Measurements from ENCODE around the gene DNAJB14. TPM values are rescaled to one million over a fixed set of nuclear protein-coding genes. Genes with fewer than 3 reads are reported as not detected.

Gene DNAJB14
- total RNA-seq, 1 experiment from 2014 or later: 41.5 TPM

GRCh38 chr4:99848591-99849001 is 97.8 kb downstream of the DNAJB14 start:
- ChIA-PET CTCF (no interaction called here), POLR2A (no interaction called here)
- Histone ChIP-seq H3K9me3 (ENCODE audit: control insufficient read depth, insufficient read depth, low read depth, low read length) (no peaks in the 10 kb centered on the region), H3K27ac (ENCODE audit: low read length) (no peak overlapping the region), H3K4me3 (ENCODE audit: low read depth in 2 of 2, low read length in 2 of 2) (no peak overlapping the region), H3K4me1 (ENCODE audit: control insufficient read depth, insufficient read depth, low read length) (no peaks in the 10 kb centered on the region), H3K36me3 (ENCODE audit: control insufficient read depth, insufficient read depth, low read length) (no peaks in the 10 kb centered on the region), H3K27me3 (ENCODE audit: control insufficient read depth, insufficient read depth, low read length) (no peaks in the 10 kb centered on the region)
- in situ Hi-C loops (cut with HindIII; ENCODE audit: low pct_unique_long_range_greater_than_20kb, low sequenced_read_pairs) (no loop called here), intact Hi-C loops (cut with micrococcal nuclease; ENCODE audit: unreplicated experiment) (no loop called here)
- DNase-seq (ENCODE audit: low read depth, low spot score): no peak
- no peak for ATAC-seq
- TF ChIP-seq TCF7L2 (IDR thresholded peaks at IDR 0.05; ENCODE audit: low read depth, low read length): no peak
- no peak for TF ChIP-seq CTCF (IDR thresholded peaks at IDR 0.05)
- no peak for TF ChIP-seq POLR2AphosphoS5 (IDR thresholded peaks at IDR 0.05; ENCODE audit: low read depth, low read length)
- no peak for TF ChIP-seq SIN3A (IDR thresholded peaks at IDR 0.05; ENCODE audit: borderline replicate concordance, insufficient read depth, low read depth, low read length)
- no peak for TF ChIP-seq REST (IDR thresholded peaks at IDR 0.05; ENCODE audit: insufficient read depth in 1 of 2, low read depth in 2 of 2, low read length in 1 of 2)
- no TSS peak for BruUV-seq (replicated peaks)

- BruUV-seq (replicated peaks): no TSS peak
- H3K27me3 ChIP-seq (ENCODE audit: control insufficient read depth, insufficient read depth, low read length): no peaks in the 10 kb centered on the region
- intact Hi-C loops (cut with micrococcal nuclease; ENCODE audit: unreplicated experiment): no loop called here
- in situ Hi-C loops (cut with HindIII; ENCODE audit: low pct_unique_long_range_greater_than_20kb, low sequenced_read_pairs): no loop called here
- H3K4me1 ChIP-seq (ENCODE audit: control insufficient read depth, insufficient read depth, low read length): no peaks in the 10 kb centered on the region
- H3K9me3 ChIP-seq (ENCODE audit: control insufficient read depth, insufficient read depth, low read depth, low read length): no peaks in the 10 kb centered on the region
- no peak for ATAC-seq
- H3K36me3 ChIP-seq (ENCODE audit: control insufficient read depth, insufficient read depth, low read length): no peaks in the 10 kb centered on the region
- no peak for DNase-seq (ENCODE audit: low read depth, low spot score)
- no peak overlapping the region for H3K4me3 ChIP-seq (ENCODE audit: low read depth in 2 of 2, low read length in 2 of 2)
- CTCF ChIA-PET: no interaction called here
- POLR2A ChIA-PET: no interaction called here
- TF ChIP-seq TCF7L2 (IDR thresholded peaks at IDR 0.05; ENCODE audit: low read depth, low read length): no peak
- H3K27ac ChIP-seq (ENCODE audit: low read length): no peak overlapping the region
These were observed 98.9 kb downstream of the DNAJB14 start for GRCh38 chr4:99847362-99847976.

GRCh38 chr4:99846891-99847290 is 99.5 kb downstream of the DNAJB14 start:
- Histone ChIP-seq H3K4me1 (ENCODE audit: control insufficient read depth, insufficient read depth, low read length) (no peaks in the 10 kb centered on the region), H3K27ac (ENCODE audit: low read length) (no peak overlapping the region), H3K36me3 (ENCODE audit: control insufficient read depth, insufficient read depth, low read length) (no peaks in the 10 kb centered on the region), H3K27me3 (ENCODE audit: control insufficient read depth, insufficient read depth, low read length) (no peaks in the 10 kb centered on the region), H3K4me3 (ENCODE audit: low read depth in 2 of 2, low read length in 2 of 2) (no peak overlapping the region), H3K9me3 (ENCODE audit: control insufficient read depth, insufficient read depth, low read depth, low read length) (no peaks in the 10 kb centered on the region)
- no peak for DNase-seq (ENCODE audit: low read depth, low spot score)
- BruUV-seq (replicated peaks): no TSS peak
- ChIA-PET CTCF (no interaction called here), POLR2A (no interaction called here)
- in situ Hi-C loops (cut with HindIII; ENCODE audit: low pct_unique_long_range_greater_than_20kb, low sequenced_read_pairs) (no loop called here), intact Hi-C loops (cut with micrococcal nuclease; ENCODE audit: unreplicated experiment) (no loop called here)
- ATAC-seq: no peak
- TF ChIP-seq REST (IDR thresholded peaks at IDR 0.05; ENCODE audit: insufficient read depth in 1 of 2, low read depth in 2 of 2, low read length in 1 of 2) (no peak), SIN3A (IDR thresholded peaks at IDR 0.05; ENCODE audit: borderline replicate concordance, insufficient read depth, low read depth, low read length) (no peak), CTCF (IDR thresholded peaks at IDR 0.05) (no peak), TCF7L2 (IDR thresholded peaks at IDR 0.05; ENCODE audit: low read depth, low read length) (no peak), POLR2AphosphoS5 (IDR thresholded peaks at IDR 0.05; ENCODE audit: low read depth, low read length) (no peak)

All from Panc1 (cell line).